Hepatocyte (in vitro differentiated cells): ENCODE results near the gene MEOX1.

Experiments
- EZH2phosphoT487 ChIP-seq: fragments of 200-600 bp; sonication (generic); IDR thresholded peaks from one replicate; pipeline ENCODE4 v1.6.1; 2018; ENCODE audit warnings: antibody characterized with exemption, mild to moderate bottlenecking, low read depth, moderate library complexity; ENCODE audit not compliant: unreplicated experiment, severe bottlenecking
- TF ChIP-seq, protein P1 (sequence below): fragments of 200-600 bp; sonication (generic); IDR thresholded peaks from 2 replicates; pipeline ENCODE4 v1.5.1; 2016; ENCODE audit warnings: antibody characterized with exemption, mild to moderate bottlenecking; ENCODE audit not compliant: poor library complexity

DNA sequence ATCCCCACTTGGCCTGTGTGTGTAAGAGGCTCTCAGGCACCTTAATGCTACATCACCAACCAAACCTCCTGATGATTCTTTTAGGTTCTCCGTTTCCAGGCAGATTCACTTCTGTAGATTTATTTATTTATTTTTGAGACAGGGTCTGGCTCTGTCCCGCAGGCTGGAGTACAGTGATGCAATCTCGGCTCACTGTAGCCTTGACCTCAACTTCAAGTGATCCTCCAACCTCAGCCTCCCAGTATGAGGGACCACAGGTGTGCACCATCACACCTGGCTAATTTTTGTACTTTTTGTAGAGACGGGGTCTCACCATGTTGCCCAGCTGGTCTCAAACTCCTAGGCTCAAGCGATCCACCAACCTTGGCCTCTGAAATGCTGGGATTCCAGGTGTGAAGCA lies 12.7 kb upstream of the MEOX1 start:
- TF ChIP-seq, protein P1, sequence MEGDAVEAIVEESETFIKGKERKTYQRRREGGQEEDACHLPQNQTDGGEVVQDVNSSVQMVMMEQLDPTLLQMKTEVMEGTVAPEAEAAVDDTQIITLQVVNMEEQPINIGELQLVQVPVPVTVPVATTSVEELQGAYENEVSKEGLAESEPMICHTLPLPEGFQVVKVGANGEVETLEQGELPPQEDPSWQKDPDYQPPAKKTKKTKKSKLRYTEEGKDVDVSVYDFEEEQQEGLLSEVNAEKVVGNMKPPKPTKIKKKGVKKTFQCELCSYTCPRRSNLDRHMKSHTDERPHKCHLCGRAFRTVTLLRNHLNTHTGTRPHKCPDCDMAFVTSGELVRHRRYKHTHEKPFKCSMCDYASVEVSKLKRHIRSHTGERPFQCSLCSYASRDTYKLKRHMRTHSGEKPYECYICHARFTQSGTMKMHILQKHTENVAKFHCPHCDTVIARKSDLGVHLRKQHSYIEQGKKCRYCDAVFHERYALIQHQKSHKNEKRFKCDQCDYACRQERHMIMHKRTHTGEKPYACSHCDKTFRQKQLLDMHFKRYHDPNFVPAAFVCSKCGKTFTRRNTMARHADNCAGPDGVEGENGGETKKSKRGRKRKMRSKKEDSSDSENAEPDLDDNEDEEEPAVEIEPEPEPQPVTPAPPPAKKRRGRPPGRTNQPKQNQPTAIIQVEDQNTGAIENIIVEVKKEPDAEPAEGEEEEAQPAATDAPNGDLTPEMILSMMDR: no peak
- TF ChIP-seq EZH2phosphoT487: no peak
